IPS DF 6.9 (cell line): ENCODE results near the gene SH3D19.

Experiments used
- DNase-seq: peaks from one replicate; pipeline ENCODE4 v3.0.0-alpha.2; 2013; ENCODE audit warnings: low read depth, low spot score
- H3K27ac ChIP-seq: one replicate; pipeline ENCODE4 v1.5.1; 2013; ENCODE audit warnings: low read length, control low read depth
- H3K27me3 ChIP-seq: 2 replicates; pipeline ENCODE4 v1.6.1; 2013; ENCODE audit warnings: mild to moderate bottlenecking, low read length; ENCODE audit not compliant: control insufficient read depth, insufficient read depth
- H3K36me3 ChIP-seq: 2 replicates; pipeline ENCODE4 v1.6.1; 2013; ENCODE audit warnings: low read length; ENCODE audit not compliant: control insufficient read depth, insufficient read depth
- H3K4me1 ChIP-seq: 2 replicates; pipeline ENCODE4 v1.6.1; 2013; ENCODE audit warnings: low read length; ENCODE audit not compliant: control insufficient read depth, insufficient read depth
- H3K4me3 ChIP-seq: 2 replicates; pipeline ENCODE4 v1.5.1; 2013; ENCODE audit warnings: mild to moderate bottlenecking, low read length
- H3K9me3 ChIP-seq: 2 replicates; pipeline ENCODE4 v1.6.1; 2013; ENCODE audit warnings: low read length, inconsistent platforms; ENCODE audit not compliant: control insufficient read depth, insufficient read depth

The SH3D19 gene

DNA sequence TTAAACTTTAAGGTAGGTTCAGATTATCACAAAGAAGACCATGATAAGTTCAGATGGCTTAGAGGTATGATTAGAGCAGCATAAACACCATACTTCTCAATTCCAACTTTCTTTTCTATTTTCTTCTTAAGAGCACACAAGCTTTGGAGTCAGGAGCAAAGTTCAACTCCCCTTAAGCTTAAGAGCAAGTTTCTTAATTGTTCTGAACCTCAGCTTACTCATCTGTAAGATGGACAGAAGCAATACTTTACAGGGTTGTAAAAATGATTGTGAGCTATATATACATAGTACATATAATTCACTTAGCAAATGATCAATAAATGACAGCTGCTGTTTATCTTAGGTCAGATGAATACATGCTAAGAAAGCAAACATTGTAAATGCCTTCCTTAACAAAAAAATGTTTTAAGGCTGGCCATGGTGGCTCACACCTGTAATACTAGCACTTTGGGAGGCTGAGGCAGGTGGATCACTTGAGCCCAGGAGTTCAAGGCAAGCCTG, 250.9 kb downstream of the SH3D19 start:
- no peaks in the 10 kb centered on the region for H3K27me3 ChIP-seq
- no peak overlapping the region for H3K4me3 ChIP-seq
- no peaks in the 10 kb centered on the region for H3K36me3 ChIP-seq
- no peak overlapping the region for H3K27ac ChIP-seq
- H3K9me3 ChIP-seq = no peaks in the 10 kb centered on the region
- no peaks in the 10 kb centered on the region for H3K4me1 ChIP-seq
- DNase-seq = no peak
